Sigmoid colon (tissue), 7 donors: ENCODE data around the gene CRTC1. TPM values are rescaled to one million over a fixed set of nuclear protein-coding genes. Genes with fewer than 3 reads are reported as not detected.

Experiments used
- DNase-seq: peaks from one replicate; pipeline ENCODE4 v3.0.0-alpha.2; 2019
- H3K27ac ChIP-seq, 4 donors: fragments of 200-600 bp; sonication (generic); one replicate each; pipeline ENCODE4 v1.5.1; 2016 to 2019; ENCODE audit warnings: mild to moderate bottlenecking in 1 of 4
- H3K27me3 ChIP-seq, 3 donors: fragments of 200-600 bp; sonication (generic); one replicate each; pipeline ENCODE4 v1.5.1; 2019; ENCODE audit warnings: mild to moderate bottlenecking in 1 of 3
- H3K36me3 ChIP-seq, 4 donors: fragments of 200-600 bp; sonication (generic); one replicate each; pipeline ENCODE4 v1.5.1; 2016 to 2019
- H3K4me1 ChIP-seq, 4 donors: fragments of 200-600 bp; sonication (generic); one replicate each; pipeline ENCODE4 v1.5.1; 2017 to 2019
- H3K4me3 ChIP-seq, 4 donors: fragments of 200-600 bp; sonication (generic); one replicate each; pipeline ENCODE4 v1.5.1; 2017 to 2019; ENCODE audit warnings: mild to moderate bottlenecking in 2 of 4, moderate library complexity in 1 of 4
- H3K9me3 ChIP-seq, 4 donors: fragments of 200-600 bp in 3 of 4; sonication (generic) in 3 of 4; one replicate each; pipeline versions ENCODE4 v1.5.1 to v1.6.1; 2013 to 2019
- EP300 ChIP-seq, 4 donors: sonication (generic); formaldehyde crosslinking; IDR thresholded peaks; one replicate each; pipeline ENCODE4 v1.6.1; 2017; ENCODE audit warnings: antibody characterized with exemption in 4 of 4
- POLR2A ChIP-seq, 2 donors: fragments of 450-650 bp; IDR thresholded peaks; one replicate each; pipeline ENCODE4 v1.6.1; 2016; ENCODE audit warnings: antibody characterized with exemption in 2 of 2, mild to moderate bottlenecking in 2 of 2, moderate library complexity in 2 of 2
- POLR2AphosphoS5 ChIP-seq, 4 donors: sonication (generic); formaldehyde crosslinking; IDR thresholded peaks; one replicate each; pipeline ENCODE4 v1.6.1; 2017; ENCODE audit warnings: antibody characterized with exemption in 4 of 4
- WGBS, 2 donors: extraction: QIAGEN DNeasy Blood & Tissue Kit; methylation state at CpG; one replicate each; pipeline ENCODE4 v1.1.7; 2013; 5-methylcytosine and 5-hydroxymethylcytosine counted together
- intact Hi-C: fragments of 100-400 bp; cut with DNase I; formaldehyde crosslinking; loops from one replicate; pipeline ENCODE4 v1.15.1; 2023
- polyA plus RNA-seq, 3 donors: library from polyadenylated mRNA; stranded (reverse); fragments of 200-250 nt; gene quantifications; one replicate each; pipeline ENCODE4 v1.2.3, GENCODE V29; 2013
- total RNA-seq, 4 donors: library from RNA; depleted of rRNA; stranded (reverse); fragments of >200 nt; gene quantifications; one replicate each; pipeline ENCODE4 v1.1.0, GENCODE V29; 2016
- TF ChIP-seq, protein P1 (sequence below), 4 experiments: fragments of 450-650 bp in 3 of 4; fragments of 200-600 bp in 1 of 4; IDR thresholded peaks; one replicate each; pipeline ENCODE4 v1.5.1; 2016 to 2019; ENCODE audit warnings: antibody characterized with exemption in 4 of 4, mild to moderate bottlenecking in 3 of 4, moderate library complexity in 2 of 4
- donor health status: healthy with polysubstance abuse.
- donor health status: Bipolar disorder and iron deficiency.
- donor health status: healthy.

CRTC1 gene
- total and polyA plus RNA-seq, 7 donors, result 2.5 to 8.9 (median 3.6) TPM

GRCh38 chr19:18696023-18696422 lies 12.5 kb downstream of the CRTC1 start:
- intact Hi-C loops, result no loop called here
- no peak for DNase-seq
- peaks cover 0 to 24% (median 16%) of the 10 kb centered on the region in 4 donors for H3K4me1 ChIP-seq
- no peak overlapping the region for H3K27ac ChIP-seq
- WGBS, 2 donors, result 51 to 91% methylated on average over 12 of the region's 12 CpGs
- no peaks in the 10 kb centered on the region for H3K9me3 ChIP-seq
- H3K4me3 ChIP-seq, result no peak overlapping the region
- no peaks in the 10 kb centered on the region for H3K36me3 ChIP-seq
- H3K27me3 ChIP-seq, result no peaks in the 10 kb centered on the region
- TF ChIP-seq, protein P1, sequence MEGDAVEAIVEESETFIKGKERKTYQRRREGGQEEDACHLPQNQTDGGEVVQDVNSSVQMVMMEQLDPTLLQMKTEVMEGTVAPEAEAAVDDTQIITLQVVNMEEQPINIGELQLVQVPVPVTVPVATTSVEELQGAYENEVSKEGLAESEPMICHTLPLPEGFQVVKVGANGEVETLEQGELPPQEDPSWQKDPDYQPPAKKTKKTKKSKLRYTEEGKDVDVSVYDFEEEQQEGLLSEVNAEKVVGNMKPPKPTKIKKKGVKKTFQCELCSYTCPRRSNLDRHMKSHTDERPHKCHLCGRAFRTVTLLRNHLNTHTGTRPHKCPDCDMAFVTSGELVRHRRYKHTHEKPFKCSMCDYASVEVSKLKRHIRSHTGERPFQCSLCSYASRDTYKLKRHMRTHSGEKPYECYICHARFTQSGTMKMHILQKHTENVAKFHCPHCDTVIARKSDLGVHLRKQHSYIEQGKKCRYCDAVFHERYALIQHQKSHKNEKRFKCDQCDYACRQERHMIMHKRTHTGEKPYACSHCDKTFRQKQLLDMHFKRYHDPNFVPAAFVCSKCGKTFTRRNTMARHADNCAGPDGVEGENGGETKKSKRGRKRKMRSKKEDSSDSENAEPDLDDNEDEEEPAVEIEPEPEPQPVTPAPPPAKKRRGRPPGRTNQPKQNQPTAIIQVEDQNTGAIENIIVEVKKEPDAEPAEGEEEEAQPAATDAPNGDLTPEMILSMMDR (IDR thresholded peaks at IDR 0.05), result no peak
- TF ChIP-seq POLR2A (IDR thresholded peaks at IDR 0.05) (no peak), POLR2AphosphoS5 (IDR thresholded peaks at IDR 0.05) (no peak), EP300 (IDR thresholded peaks at IDR 0.05) (no peak)

- H3K36me3 ChIP-seq, result no peaks in the 10 kb centered on the region
- no peak for TF ChIP-seq EP300 (IDR thresholded peaks at IDR 0.05)
- no peak for TF ChIP-seq POLR2A (IDR thresholded peaks at IDR 0.05)
- H3K27me3 ChIP-seq, result no peaks in the 10 kb centered on the region
- no peak for DNase-seq
- WGBS, 2 donors, result 27 to 74% methylated on average over 3 of the region's 3 CpGs
- peaks cover 0 to 31% (median 24%) of the 10 kb centered on the region in 4 donors for H3K4me1 ChIP-seq
- no peak overlapping the region for H3K27ac ChIP-seq
- intact Hi-C loops, result no loop called here
- H3K9me3 ChIP-seq, result no peaks in the 10 kb centered on the region
- H3K4me3 ChIP-seq, result no peak overlapping the region
Observed at GRCh38 chr19:18697680-18698079, 14.2 kb downstream of the CRTC1 start.

GRCh38 chr19:18698321-18699167 lies 15.1 kb downstream of the CRTC1 start:
- WGBS, 2 donors, result 74 to 88% methylated on average over 18 of the region's 18 CpGs
- no peak for DNase-seq
- no peak overlapping the region for H3K4me3 ChIP-seq
- H3K4me1 ChIP-seq, result peaks cover 0 to 31% (median 24%) of the 10 kb centered on the region in 4 donors
- H3K9me3 ChIP-seq, result no peaks in the 10 kb centered on the region
- no peaks in the 10 kb centered on the region for H3K27me3 ChIP-seq
- TF ChIP-seq, protein P1 (IDR thresholded peaks at IDR 0.05), result no peak
- TF ChIP-seq EP300 (IDR thresholded peaks at IDR 0.05) (no peak), POLR2A (IDR thresholded peaks at IDR 0.05) (no peak), POLR2AphosphoS5 (IDR thresholded peaks at IDR 0.05) (no peak)
- H3K27ac ChIP-seq, result no peak overlapping the region
- intact Hi-C loops, result no loop called here
- no peaks in the 10 kb centered on the region for H3K36me3 ChIP-seq

DNA sequence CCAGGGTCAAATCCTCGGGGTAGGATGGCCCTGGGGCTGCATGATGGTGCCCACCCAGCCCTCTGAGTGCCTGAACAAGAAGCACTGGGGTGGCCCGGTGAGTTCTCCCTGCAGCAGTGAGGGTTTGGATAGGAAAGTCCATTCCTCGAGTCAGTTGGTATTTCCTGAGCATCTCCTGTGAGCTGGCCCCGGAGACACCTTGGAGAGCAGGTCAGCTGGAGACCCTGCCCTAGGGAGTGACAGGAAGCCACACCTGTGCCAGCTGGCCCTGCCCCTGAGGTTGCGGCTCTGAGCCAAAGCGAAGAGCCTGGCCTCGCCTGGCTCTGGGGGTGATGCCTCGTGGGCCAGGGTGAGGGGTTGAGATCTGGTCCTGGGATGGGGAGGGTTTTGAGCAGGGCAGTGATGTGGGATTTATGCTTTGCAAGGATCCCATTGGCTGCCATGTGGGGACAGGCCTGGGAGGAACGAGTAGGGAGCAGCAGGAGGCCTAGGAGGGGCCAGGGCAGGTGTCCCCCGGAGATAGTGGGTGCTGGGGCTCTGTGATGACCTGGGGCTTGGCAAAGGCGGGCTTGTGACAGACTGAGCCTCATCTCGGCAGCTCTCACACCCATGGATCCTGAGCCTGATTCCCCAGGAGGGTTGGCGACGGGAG lies 16.0 kb downstream of the CRTC1 start:
- peak overlapping the region; percentile 72 to 87 (median 81) for H3K27ac ChIP-seq
- H3K27me3 ChIP-seq, result no peaks in the 10 kb centered on the region
- peaks cover 0 to 31% (median 24%) of the 10 kb centered on the region in 4 donors for H3K4me1 ChIP-seq
- intact Hi-C loops, result loop anchor here (5.0 kb wide), 1 partner anchor 63 kb away; no protein-coding TSS in a partner anchor
- H3K4me3 ChIP-seq, result no peak overlapping the region
- no peak for TF ChIP-seq EP300 (IDR thresholded peaks at IDR 0.05)
- TF ChIP-seq, protein P1 (IDR thresholded peaks at IDR 0.05), result no peak
- WGBS, 2 donors, result 42 to 56% methylated on average over 14 of the region's 14 CpGs
- H3K36me3 ChIP-seq, result no peaks in the 10 kb centered on the region
- no peaks in the 10 kb centered on the region for H3K9me3 ChIP-seq
- no peak for DNase-seq
